CD4-positive, alpha-beta memory T cell (primary cell): ENCODE data around the gene RFNG. TPM values are rescaled to one million over a fixed set of nuclear protein-coding genes. Genes with fewer than 3 reads are reported as not detected.

Source experiments
- CTCF ChIA-PET: fragments of 350-600 bp; sonication (Branson Sonifier 250); formaldehyde crosslinking; loops from one replicate; lab custom pipeline; 2021; ENCODE audit warnings: inconsistent platforms; ENCODE audit not compliant: partially characterized antibody; lab: Charles Lee
- POLR2A ChIA-PET: fragments of 350-600 bp; sonication (Branson Sonifier 250); formaldehyde crosslinking; loops from one replicate; lab custom pipeline; 2021; ENCODE audit not compliant: partially characterized antibody; lab: Charles Lee
- DNase-seq, 5 donors: peaks; one replicate each; pipeline versions ENCODE4 v3.0.0 to v3.0.0-alpha.2; 2020 to 2022; ENCODE audit warnings: mixed read lengths in 1 of 5
- H3K27ac ChIP-seq: one replicate; pipeline ENCODE4 v1.7.0; 2013; ENCODE audit warnings: low read depth, low read length
- H3K27me3 ChIP-seq: 2 replicates; pipeline ENCODE4 v1.7.0; 2013; ENCODE audit warnings: mild to moderate bottlenecking, low read length, moderate library complexity; ENCODE audit not compliant: insufficient read depth
- H3K36me3 ChIP-seq: 2 replicates; pipeline ENCODE4 v1.7.0; 2013; ENCODE audit warnings: mild to moderate bottlenecking, low read length, moderate library complexity; ENCODE audit not compliant: insufficient read depth
- H3K4me1 ChIP-seq: 2 replicates; pipeline ENCODE4 v1.7.0; 2013; ENCODE audit warnings: mild to moderate bottlenecking, low read length, moderate library complexity; ENCODE audit not compliant: insufficient read depth
- H3K4me3 ChIP-seq, 2 donors: one replicate each; pipeline ENCODE4 v1.7.0; 2013; ENCODE audit warnings: low read length in 2 of 2, mild to moderate bottlenecking in 1 of 2
- H3K9me3 ChIP-seq, 2 donors: one replicate each; pipeline ENCODE4 v1.7.0; 2013; ENCODE audit warnings: low read length in 2 of 2, control low read depth in 1 of 2; ENCODE audit not compliant: control insufficient read depth in 1 of 2
- H3K27ac Mint-ChIP-seq, 7 donors: one replicate each; pipeline ENCODE4 v1.8.0; 2020 to 2021; ENCODE audit warnings: mixed read lengths in 7 of 7, mild to moderate bottlenecking in 6 of 7, inconsistent platforms in 3 of 7, moderate library complexity in 3 of 7
- H3K27me3 Mint-ChIP-seq, 2 donors: one replicate each; pipeline ENCODE4 v1.8.0; 2020 to 2021; ENCODE audit warnings: mixed read lengths in 2 of 2
- H3K36me3 Mint-ChIP-seq, 2 donors: one replicate each; pipeline ENCODE4 v1.8.0; 2020 to 2021; ENCODE audit warnings: mixed read lengths in 2 of 2, inconsistent platforms in 1 of 2, mild to moderate bottlenecking in 1 of 2
- H3K4me1 Mint-ChIP-seq, 4 donors: one replicate each; pipeline ENCODE4 v1.8.0; 2020 to 2021; ENCODE audit warnings: mixed read lengths in 4 of 4, mild to moderate bottlenecking in 1 of 4
- H3K4me3 Mint-ChIP-seq, 8 donors: one replicate each; pipeline ENCODE4 v1.8.0; 2020 to 2021; ENCODE audit warnings: mixed read lengths in 8 of 8, mild to moderate bottlenecking in 7 of 8, moderate library complexity in 6 of 8, inconsistent platforms in 3 of 8
- H3K9me3 Mint-ChIP-seq, 8 donors: one replicate each; pipeline ENCODE4 v1.8.0; 2020 to 2021; ENCODE audit warnings: mixed read lengths in 8 of 8, mild to moderate bottlenecking in 5 of 8, inconsistent platforms in 3 of 8, moderate library complexity in 1 of 8
- intact Hi-C: fragments of 100-400 bp; cut with micrococcal nuclease; formaldehyde crosslinking; loops from one replicate; pipeline ENCODE4 v1.15.1; 2023
- polyA plus RNA-seq, 2 donors: library from polyadenylated mRNA; unstranded; fragments of 300-500 nt; fragmentation: Illumina TruSeq; gene quantifications; one replicate each; pipeline ENCODE4 v1.2.3, GENCODE V29; 2021
- total RNA-seq, 2 experiments: library from RNA; stranded (reverse); gene quantifications; one replicate each; pipeline ENCODE4 v1.2.3, GENCODE V29; 2021

Gene RFNG
- total and polyA plus RNA-seq, 4 experiments from 2014 or later = 6.2 to 44.0 (median 22.9) TPM

- no peak overlapping the region for H3K27ac ChIP-seq
- no peak overlapping the region for H3K4me3 Mint-ChIP-seq
- H3K9me3 Mint-ChIP-seq = peaks cover 0 to 2% (median 0%) of the 10 kb centered on the region in 8 donors
- peaks cover 0 to 7% (median 2%) of the 10 kb centered on the region in 4 donors for H3K4me1 Mint-ChIP-seq
- H3K27me3 Mint-ChIP-seq = no peaks in the 10 kb centered on the region
- peaks cover 33% of the 10 kb centered on the region for H3K36me3 ChIP-seq
- H3K4me1 ChIP-seq = peaks cover 10% of the 10 kb centered on the region
- ChIA-PET POLR2A (interaction anchor here (1.8 kb wide), 1 partner anchor 23 kb away, joined by 5 read pairs; no protein-coding TSS in a partner anchor), CTCF (interaction anchor here (1.4 to 1.5 kb wide), 2 partner anchors 22 to 29 kb away, joined by 3 to 5 read pairs; partner anchors contain the start of gene DCXR)
- DNase-seq = no peak
- peaks cover 0 to 36% of the 10 kb centered on the region in 2 donors for H3K36me3 Mint-ChIP-seq
- H3K27ac Mint-ChIP-seq = no peak overlapping the region
- intact Hi-C loops = no loop called here
- H3K4me3 ChIP-seq = no peak overlapping the region
- no peaks in the 10 kb centered on the region for H3K27me3 ChIP-seq
- no peaks in the 10 kb centered on the region for H3K9me3 ChIP-seq
These were observed 7.8 kb upstream of the RFNG start for GRCh38 chr17:82059272-82060000.

- H3K36me3 Mint-ChIP-seq = peaks cover 0 to 34% of the 10 kb centered on the region in 2 donors
- intact Hi-C loops = no loop called here
- H3K27ac ChIP-seq = no peak overlapping the region
- ChIA-PET POLR2A (no interaction called here), CTCF (no interaction called here)
- H3K27ac Mint-ChIP-seq = no peak overlapping the region
- no peaks in the 10 kb centered on the region for H3K9me3 ChIP-seq
- H3K4me3 Mint-ChIP-seq = no peak overlapping the region
- DNase-seq = no peak
- H3K4me3 ChIP-seq = no peak overlapping the region
- peaks cover 8% of the 10 kb centered on the region for H3K4me1 ChIP-seq
- peaks cover 0 to 1% (median 0%) of the 10 kb centered on the region in 4 donors for H3K4me1 Mint-ChIP-seq
- H3K27me3 ChIP-seq = no peaks in the 10 kb centered on the region
- no peaks in the 10 kb centered on the region for H3K27me3 Mint-ChIP-seq
- H3K36me3 ChIP-seq = peaks cover 39% of the 10 kb centered on the region
- peaks cover 0 to 2% (median 0%) of the 10 kb centered on the region in 8 donors for H3K9me3 Mint-ChIP-seq
These were observed 7.2 kb upstream of the RFNG start for GRCh38 chr17:82058855-82059249.

DNA sequence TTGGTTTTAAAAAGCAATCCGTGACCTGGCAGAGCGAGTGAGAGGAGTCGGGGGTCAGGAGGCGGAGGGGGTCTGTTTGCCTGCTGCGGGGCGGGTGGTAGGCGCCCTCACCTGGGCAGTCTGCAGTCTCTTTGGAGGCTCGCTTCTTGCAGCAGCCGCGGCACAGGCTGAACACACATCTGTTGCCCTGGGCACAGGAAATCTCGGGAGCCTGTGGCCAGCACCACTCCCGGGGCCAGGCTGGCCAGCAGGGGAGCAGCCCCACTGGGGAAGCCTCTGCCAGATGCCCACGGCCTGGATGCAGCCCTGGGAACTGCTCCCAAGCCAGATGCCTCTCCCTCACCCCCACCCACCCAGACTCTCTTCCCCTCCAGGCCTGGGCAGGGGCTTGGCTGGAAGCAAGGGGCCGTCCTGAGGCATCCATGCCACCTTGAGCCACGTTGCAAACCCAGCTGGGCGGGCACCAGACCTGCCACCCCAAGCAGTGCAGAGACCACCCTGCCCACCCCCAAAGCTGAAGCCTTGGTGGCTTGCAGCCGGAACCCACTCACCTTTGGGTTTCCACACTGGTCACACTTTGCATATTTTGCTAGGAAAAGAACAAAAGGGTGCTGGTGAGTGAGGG, 6.7 kb upstream of the RFNG start:
- Mint-ChIP-seq H3K36me3 (peaks cover 0 to 34% of the 10 kb centered on the region in 2 donors), H3K4me1 (peaks cover 0 to 6% (median 2%) of the 10 kb centered on the region in 4 donors), H3K9me3 (peaks cover 0 to 2% (median 0%) of the 10 kb centered on the region in 8 donors), H3K27ac (no peak overlapping the region), H3K27me3 (no peaks in the 10 kb centered on the region), H3K4me3 (no peak overlapping the region)
- Histone ChIP-seq H3K27me3 (no peaks in the 10 kb centered on the region), H3K9me3 (no peaks in the 10 kb centered on the region), H3K4me3 (no peak overlapping the region), H3K27ac (no peak overlapping the region), H3K4me1 (peaks cover 8% of the 10 kb centered on the region), H3K36me3 (peaks cover 42% of the 10 kb centered on the region)
- ChIA-PET POLR2A (no interaction called here), CTCF (no interaction called here)
- no peak for DNase-seq
- intact Hi-C loops = no loop called here

- Mint-ChIP-seq H3K9me3 (peaks cover 0 to 4% (median 0%) of the 10 kb centered on the region in 8 donors), H3K36me3 (peaks cover 0 to 32% of the 10 kb centered on the region in 2 donors), H3K27ac (no peak overlapping the region), H3K27me3 (no peaks in the 10 kb centered on the region), H3K4me3 (no peak overlapping the region), H3K4me1 (peaks cover 0 to 14% (median 3%) of the 10 kb centered on the region in 4 donors)
- intact Hi-C loops = no loop called here
- Histone ChIP-seq H3K36me3 (peaks cover 42% of the 10 kb centered on the region), H3K4me3 (no peak overlapping the region), H3K9me3 (no peaks in the 10 kb centered on the region), H3K27ac (no peak overlapping the region), H3K27me3 (no peaks in the 10 kb centered on the region), H3K4me1 (peaks cover 20% of the 10 kb centered on the region)
- CTCF ChIA-PET = no interaction called here
- POLR2A ChIA-PET = interaction anchor here (0.9 to 1.5 kb wide), 2 partner anchors 9 to 34 kb away, joined by 5 to 7 read pairs; partner anchors contain the start of genes CENPX, DUS1L and LRRC45
- DNase-seq = peak in 1 of 5 donors; percentile 27
These were observed 5.4 kb upstream of the RFNG start for GRCh38 chr17:82056729-82057621.

DNA sequence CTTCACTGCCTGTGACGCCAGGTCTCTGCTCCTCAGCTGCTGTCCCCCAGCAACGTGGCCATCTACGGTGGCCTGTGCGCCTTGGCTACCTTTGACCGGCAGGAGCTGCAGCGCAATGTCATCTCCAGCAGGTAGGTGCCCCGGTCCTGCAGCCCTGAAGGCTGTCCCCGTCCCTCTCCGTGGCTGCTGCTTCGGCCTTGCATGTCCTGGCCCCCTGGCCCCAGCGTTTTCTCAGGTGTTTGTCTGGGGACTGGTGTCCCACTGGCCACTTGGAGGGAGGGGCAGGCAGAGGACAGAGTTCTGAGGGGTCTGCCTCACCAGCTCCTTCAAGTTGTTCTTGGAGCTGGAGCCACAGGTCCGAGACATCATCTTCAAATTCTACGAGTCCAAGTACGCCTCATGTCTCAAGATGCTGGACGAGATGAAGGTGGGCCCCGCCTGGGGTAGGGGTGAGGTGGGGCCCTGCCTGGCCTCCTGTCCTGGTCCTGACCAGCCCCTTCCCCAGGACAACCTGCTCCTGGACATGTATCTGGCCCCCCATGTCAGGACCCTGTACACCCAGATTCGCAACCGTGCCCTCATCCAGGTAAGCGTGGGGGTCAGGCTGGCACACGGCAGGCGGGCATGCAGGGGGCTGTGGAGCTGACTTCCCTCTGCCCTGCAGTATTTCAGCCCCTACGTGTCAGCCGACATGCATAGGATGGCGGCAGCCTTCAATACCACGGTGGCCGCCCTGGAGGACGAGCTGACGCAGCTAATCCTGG, 4.5 kb upstream of the RFNG start:
- H3K4me3 ChIP-seq = no peak overlapping the region
- peak overlapping the region in 1 of 7 donors; percentile 41 for H3K27ac Mint-ChIP-seq
- ChIA-PET POLR2A (interaction anchor here (0.9 to 1.5 kb wide), 2 partner anchors 10 to 33 kb away, joined by 5 to 7 read pairs; partner anchors contain the start of genes CENPX, DUS1L and LRRC45), CTCF (no interaction called here)
- DNase-seq = peak in 1 of 5 donors; percentile 16
- H3K36me3 ChIP-seq = peaks cover 40% of the 10 kb centered on the region
- H3K36me3 Mint-ChIP-seq = peaks cover 0 to 32% of the 10 kb centered on the region in 2 donors
- H3K4me3 Mint-ChIP-seq = no peak overlapping the region
- intact Hi-C loops = no loop called here
- peaks cover 0 to 4% (median 0%) of the 10 kb centered on the region in 8 donors for H3K9me3 Mint-ChIP-seq
- H3K27ac ChIP-seq = no peak overlapping the region
- H3K4me1 ChIP-seq = peaks cover 20% of the 10 kb centered on the region
- no peaks in the 10 kb centered on the region for H3K27me3 Mint-ChIP-seq
- no peaks in the 10 kb centered on the region for H3K27me3 ChIP-seq
- peaks cover 0 to 14% (median 3%) of the 10 kb centered on the region in 4 donors for H3K4me1 Mint-ChIP-seq
- no peaks in the 10 kb centered on the region for H3K9me3 ChIP-seq
